Sigmoid colon (tissue), 4 donors: Measurements from ENCODE around the gene COX6B2.

ENCODE experiments used
- POLR2A ChIP-seq, 2 donors: fragments of 450-650 bp; IDR thresholded peaks; one replicate each; pipeline ENCODE4 v1.6.1; 2016; ENCODE audit warnings: antibody characterized with exemption in 2 of 2, mild to moderate bottlenecking in 2 of 2, moderate library complexity in 2 of 2
- POLR2AphosphoS5 ChIP-seq, 4 donors: sonication (generic); formaldehyde crosslinking; IDR thresholded peaks; one replicate each; pipeline ENCODE4 v1.6.1; 2017; ENCODE audit warnings: antibody characterized with exemption in 4 of 4
- TF ChIP-seq, protein P1 (sequence below), 4 experiments: fragments of 450-650 bp in 3 of 4; fragments of 200-600 bp in 1 of 4; IDR thresholded peaks; one replicate each; pipeline ENCODE4 v1.5.1; 2016 to 2019; ENCODE audit warnings: antibody characterized with exemption in 4 of 4, mild to moderate bottlenecking in 3 of 4, moderate library complexity in 2 of 4

- no peak for TF ChIP-seq POLR2A (IDR thresholded peaks at IDR 0.05)
- no peak for TF ChIP-seq POLR2AphosphoS5 (IDR thresholded peaks at IDR 0.05)
- TF ChIP-seq, protein P1, sequence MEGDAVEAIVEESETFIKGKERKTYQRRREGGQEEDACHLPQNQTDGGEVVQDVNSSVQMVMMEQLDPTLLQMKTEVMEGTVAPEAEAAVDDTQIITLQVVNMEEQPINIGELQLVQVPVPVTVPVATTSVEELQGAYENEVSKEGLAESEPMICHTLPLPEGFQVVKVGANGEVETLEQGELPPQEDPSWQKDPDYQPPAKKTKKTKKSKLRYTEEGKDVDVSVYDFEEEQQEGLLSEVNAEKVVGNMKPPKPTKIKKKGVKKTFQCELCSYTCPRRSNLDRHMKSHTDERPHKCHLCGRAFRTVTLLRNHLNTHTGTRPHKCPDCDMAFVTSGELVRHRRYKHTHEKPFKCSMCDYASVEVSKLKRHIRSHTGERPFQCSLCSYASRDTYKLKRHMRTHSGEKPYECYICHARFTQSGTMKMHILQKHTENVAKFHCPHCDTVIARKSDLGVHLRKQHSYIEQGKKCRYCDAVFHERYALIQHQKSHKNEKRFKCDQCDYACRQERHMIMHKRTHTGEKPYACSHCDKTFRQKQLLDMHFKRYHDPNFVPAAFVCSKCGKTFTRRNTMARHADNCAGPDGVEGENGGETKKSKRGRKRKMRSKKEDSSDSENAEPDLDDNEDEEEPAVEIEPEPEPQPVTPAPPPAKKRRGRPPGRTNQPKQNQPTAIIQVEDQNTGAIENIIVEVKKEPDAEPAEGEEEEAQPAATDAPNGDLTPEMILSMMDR (IDR thresholded peaks at IDR 0.05): no peak
These were observed 6.4 kb upstream of the COX6B2 start for GRCh38 chr19:55360902-55361301.
